HG03469 (cell line): ENCODE results near the gene CLSTN1.

Experiments
- ATAC-seq: cut with Tn5 transposase; IDR thresholded peaks from one replicate; pipeline ENCODE4 v1.9.1; 2021; ENCODE audit warnings: mild to moderate bottlenecking, moderate library complexity, moderate number of reproducible peaks; ENCODE audit not compliant: unreplicated experiment

The CLSTN1 gene

GRCh38 chr1:9689011-9689706, 134.6 kb downstream of the CLSTN1 start:
- ATAC-seq = no peak

DNA sequence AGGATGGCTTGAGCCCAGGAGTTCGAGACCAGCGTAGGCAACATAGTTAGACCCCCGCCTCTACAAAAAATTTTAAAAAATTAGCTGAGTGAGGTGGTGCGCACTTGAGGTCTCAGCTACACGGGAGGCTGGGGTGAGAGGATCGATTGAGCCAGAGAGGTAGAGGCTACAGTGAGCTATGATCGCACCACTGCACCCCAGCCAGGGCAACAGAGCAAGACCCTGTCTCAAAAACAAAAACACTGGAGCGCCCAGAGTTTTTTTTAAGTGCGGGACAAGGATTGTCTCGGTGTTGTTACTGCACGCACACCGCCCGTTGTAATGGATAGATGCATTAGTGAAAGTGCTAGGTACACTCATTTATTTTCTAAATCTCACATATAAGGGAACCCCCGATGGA, 135.2 kb downstream of the CLSTN1 start:
- no peak for ATAC-seq

GRCh38 chr1:9687874-9688582, 135.7 kb downstream of the CLSTN1 start:
- no peak for ATAC-seq

GRCh38 chr1:9687120-9687873, 136.5 kb downstream of the CLSTN1 start:
- no peak for ATAC-seq

DNA sequence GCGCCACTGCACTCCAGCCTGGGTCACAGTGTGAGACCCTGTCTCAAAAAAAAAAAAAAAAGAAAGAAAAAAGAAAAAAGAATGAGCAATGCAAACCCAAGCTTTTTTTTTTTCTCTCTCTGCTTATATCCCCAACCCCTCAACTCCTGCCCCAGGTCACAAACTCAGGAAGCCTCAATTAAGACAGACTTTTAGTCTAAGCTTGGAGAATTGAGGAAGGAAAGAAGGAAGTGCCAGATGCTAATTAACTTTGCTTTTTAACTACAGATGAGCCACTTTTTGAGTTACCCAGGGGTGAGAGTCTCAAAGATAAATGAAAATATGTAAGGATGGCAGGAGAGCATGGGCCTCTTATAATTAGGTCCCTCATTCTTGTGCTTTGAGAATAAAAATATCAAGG, 139.0 kb downstream of the CLSTN1 start:
- no peak for ATAC-seq

GRCh38 chr1:9680828-9681227, 142.9 kb downstream of the CLSTN1 start:
- ATAC-seq = no peak

GRCh38 chr1:9680091-9680490, 143.7 kb downstream of the CLSTN1 start:
- ATAC-seq = no peak
